Lower leg skin (tissue), 4 donors: ENCODE measurements around the gene ZNF568. TPM values are rescaled to one million over a fixed set of nuclear protein-coding genes. Genes with fewer than 3 reads are reported as not detected.

ENCODE experiments used
- DNase-seq, 2 donors: peaks; one replicate each; pipeline ENCODE4 v3.0.0-alpha.2; 2019; ENCODE audit warnings: low spot score in 2 of 2
- H3K4me3 ChIP-seq: fragments of 200-600 bp; sonication (generic); 2 replicates; pipeline ENCODE4 v1.5.1; 2017; ENCODE audit warnings: mild to moderate bottlenecking, low read depth; ENCODE audit not compliant: poor library complexity, severe bottlenecking
- CTCF ChIP-seq, 3 donors: fragments of 450-650 bp; IDR thresholded peaks; one replicate each; pipeline ENCODE4 v1.5.1; 2016; ENCODE audit warnings: antibody characterized with exemption in 3 of 3, mild to moderate bottlenecking in 3 of 3, moderate library complexity in 2 of 3
- POLR2A ChIP-seq, 2 donors: fragments of 450-650 bp; IDR thresholded peaks; one replicate each; pipeline ENCODE4 v1.6.1; 2016 to 2017; ENCODE audit warnings: antibody characterized with exemption in 2 of 2, mild to moderate bottlenecking in 1 of 2, moderate library complexity in 1 of 2
- WGBS, 2 donors: methylation state at CpG; one replicate each; pipeline ENCODE4 v1.1.5; 2018; 5-methylcytosine and 5-hydroxymethylcytosine counted together
- intact Hi-C: fragments of 100-400 bp; cut with DNase I; formaldehyde crosslinking; loops from one replicate; pipeline ENCODE4 v1.15.0; 2023; ENCODE audit warnings: low total_unique reads
- total RNA-seq, 4 donors: library from RNA; depleted of rRNA; stranded (reverse); fragments of >200 nt; gene quantifications; one replicate each; pipeline ENCODE4 v1.1.0, GENCODE V29; 2016

Gene ZNF568
- total RNA-seq, 4 donors from 2014 or later: 7.4 to 12.1 (median 9.4) TPM

- WGBS, 2 donors: 94 to 96% methylated on average over 28 of the region's 28 CpGs
- intact Hi-C loops: no loop called here
Measured at GRCh38 chr19:37009871-37010270, 93.7 kb downstream of the ZNF568 start.

DNA sequence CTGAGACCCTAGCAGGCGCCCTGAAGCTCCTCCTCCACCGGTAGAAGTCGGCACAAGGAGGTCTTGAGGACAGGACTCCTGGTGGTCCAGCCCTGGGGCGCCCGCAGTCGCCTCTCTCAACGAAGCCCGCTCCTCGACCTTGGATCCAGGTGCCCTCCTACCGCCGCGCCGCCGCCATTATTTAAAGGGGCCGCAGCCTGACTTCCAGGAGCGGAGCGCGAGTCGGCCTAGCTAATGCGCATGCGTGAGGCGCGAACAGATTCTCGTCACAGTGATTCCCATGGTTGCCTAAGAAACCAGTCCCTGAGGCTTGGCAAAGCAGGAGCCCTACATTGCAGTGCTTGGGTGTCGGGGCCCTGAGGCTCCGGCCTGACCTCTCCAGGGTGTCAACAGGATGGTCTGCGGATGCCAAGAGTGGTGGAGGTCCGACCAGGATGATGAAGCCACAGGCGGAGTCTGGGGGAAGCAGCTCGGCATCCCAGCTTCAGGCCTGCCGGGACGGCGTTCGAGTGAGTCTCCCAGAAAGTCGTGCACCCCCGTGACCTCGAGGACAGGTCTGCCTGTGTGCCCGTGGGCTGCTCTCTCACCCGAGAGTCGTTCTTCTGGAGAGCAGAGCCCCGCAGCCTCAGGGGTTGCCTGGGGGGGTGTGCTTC lies 96.1 kb downstream of the ZNF568 start:
- no peak for DNase-seq
- no peak overlapping the region for H3K4me3 ChIP-seq
- WGBS, 2 donors: 95% methylated on average over 36 to 41 of the region's 41 CpGs
- TF ChIP-seq CTCF (IDR thresholded peaks at IDR 0.05) (no peak), POLR2A (IDR thresholded peaks at IDR 0.05) (no peak)
- intact Hi-C loops: no loop called here

More at GRCh38 chr19:37009871-37010270, 93.7 kb downstream of the ZNF568 start:
- no peak overlapping the region for H3K4me3 ChIP-seq
- DNase-seq: no peak
- TF ChIP-seq POLR2A (IDR thresholded peaks at IDR 0.05) (no peak), CTCF (IDR thresholded peaks at IDR 0.05) (no peak)

DNA sequence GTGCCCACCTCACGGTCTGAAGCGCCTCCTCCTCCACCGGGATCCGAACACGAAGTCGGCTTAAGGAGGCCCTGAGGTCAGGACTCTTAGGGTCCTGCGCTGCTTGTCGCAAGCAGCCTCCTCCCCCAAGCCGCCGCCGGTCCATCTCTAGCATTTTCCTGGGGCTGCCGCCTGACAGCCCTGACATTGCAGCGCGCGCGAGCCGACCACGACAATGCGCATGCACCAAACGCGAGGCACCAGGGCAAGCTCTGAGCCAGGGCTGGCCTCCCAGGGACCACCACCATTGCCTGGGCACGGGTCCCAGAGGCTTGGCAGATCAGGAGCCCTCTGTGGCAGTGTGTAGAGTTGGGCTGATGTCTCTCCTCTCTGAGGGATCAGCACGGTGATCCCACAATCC lies 98.3 kb downstream of the ZNF568 start:
- no peak for DNase-seq
- TF ChIP-seq POLR2A (IDR thresholded peaks at IDR 0.05): no peak
- no peak for TF ChIP-seq CTCF (IDR thresholded peaks at IDR 0.05)

GRCh38 chr19:37045140-37045539 lies 129.0 kb downstream of the ZNF568 start:
- intact Hi-C loops: no loop called here
- WGBS, 2 donors: 45 to 53% methylated on average over 1 of the region's 1 CpG
- TF ChIP-seq CTCF (IDR thresholded peaks at IDR 0.05): no peak
- no peak for TF ChIP-seq POLR2A (IDR thresholded peaks at IDR 0.05)
- no peak overlapping the region for H3K4me3 ChIP-seq
- DNase-seq: no peak

More for the DNA sequence above, 98.3 kb downstream of the ZNF568 start:
- intact Hi-C loops: no loop called here
- WGBS, 2 donors: 96 to 98% methylated on average over 21 to 23 of the region's 23 CpGs
- no peak overlapping the region for H3K4me3 ChIP-seq

Other genes with a start within 250 kb of the ZNF568 start
- 10 to 100 TPM in 1 of 4 donors, 1 to 10 TPM in 3; 5.9 to 19.3 (median 7.9) TPM for gene ZNF461, start 249.5 kb upstream of the ZNF568 start, total RNA-seq
- gene ZNF567, start 228.7 kb upstream of the ZNF568 start, total RNA-seq: 1 to 10 TPM; 6.3 to 9.6 (median 7.7) TPM
- gene ZNF850, start 143.5 kb upstream of the ZNF568 start, total RNA-seq: 1 to 10 TPM; 1.0 to 2.2 (median 1.5) TPM
- gene ZNF790, start 77.9 kb upstream of the ZNF568 start, total RNA-seq: 1 to 10 TPM; 3.5 to 9.1 (median 4.2) TPM
- 1 to 10 TPM; 3.6 to 8.6 (median 5.4) TPM for gene ZNF345, start 65.5 kb upstream of the ZNF568 start, total RNA-seq
- 1 to 10 TPM; 3.0 to 3.8 (median 3.4) TPM for gene ZNF829, start within 50 bp of the ZNF568 start, total RNA-seq
- 10 to 100 TPM in 3 of 4 donors, 1 to 10 TPM in 1; 8.7 to 28.5 (median 12.6) TPM for gene ZNF420, start 162.1 kb downstream of the ZNF568 start, total RNA-seq